Measurements from ENCODE around the gene SMS.

GRCh38 chrX:22037225-22037624 is 96.7 kb downstream of the SMS start:
- TF ChIP-seq, protein P1, sequence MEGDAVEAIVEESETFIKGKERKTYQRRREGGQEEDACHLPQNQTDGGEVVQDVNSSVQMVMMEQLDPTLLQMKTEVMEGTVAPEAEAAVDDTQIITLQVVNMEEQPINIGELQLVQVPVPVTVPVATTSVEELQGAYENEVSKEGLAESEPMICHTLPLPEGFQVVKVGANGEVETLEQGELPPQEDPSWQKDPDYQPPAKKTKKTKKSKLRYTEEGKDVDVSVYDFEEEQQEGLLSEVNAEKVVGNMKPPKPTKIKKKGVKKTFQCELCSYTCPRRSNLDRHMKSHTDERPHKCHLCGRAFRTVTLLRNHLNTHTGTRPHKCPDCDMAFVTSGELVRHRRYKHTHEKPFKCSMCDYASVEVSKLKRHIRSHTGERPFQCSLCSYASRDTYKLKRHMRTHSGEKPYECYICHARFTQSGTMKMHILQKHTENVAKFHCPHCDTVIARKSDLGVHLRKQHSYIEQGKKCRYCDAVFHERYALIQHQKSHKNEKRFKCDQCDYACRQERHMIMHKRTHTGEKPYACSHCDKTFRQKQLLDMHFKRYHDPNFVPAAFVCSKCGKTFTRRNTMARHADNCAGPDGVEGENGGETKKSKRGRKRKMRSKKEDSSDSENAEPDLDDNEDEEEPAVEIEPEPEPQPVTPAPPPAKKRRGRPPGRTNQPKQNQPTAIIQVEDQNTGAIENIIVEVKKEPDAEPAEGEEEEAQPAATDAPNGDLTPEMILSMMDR (IDR thresholded peaks at IDR 0.05) = no peak
- TF ChIP-seq, protein P2, sequence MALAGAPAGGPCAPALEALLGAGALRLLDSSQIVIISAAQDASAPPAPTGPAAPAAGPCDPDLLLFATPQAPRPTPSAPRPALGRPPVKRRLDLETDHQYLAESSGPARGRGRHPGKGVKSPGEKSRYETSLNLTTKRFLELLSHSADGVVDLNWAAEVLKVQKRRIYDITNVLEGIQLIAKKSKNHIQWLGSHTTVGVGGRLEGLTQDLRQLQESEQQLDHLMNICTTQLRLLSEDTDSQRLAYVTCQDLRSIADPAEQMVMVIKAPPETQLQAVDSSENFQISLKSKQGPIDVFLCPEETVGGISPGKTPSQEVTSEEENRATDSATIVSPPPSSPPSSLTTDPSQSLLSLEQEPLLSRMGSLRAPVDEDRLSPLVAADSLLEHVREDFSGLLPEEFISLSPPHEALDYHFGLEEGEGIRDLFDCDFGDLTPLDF (CRISPR knock-in tag; IDR thresholded peaks at IDR 0.05) = no peak
- TF ChIP-seq CREB1 (CRISPR knock-in tag; IDR thresholded peaks at IDR 0.05) = no peak
- no peak for TF ChIP-seq ATF1 (CRISPR knock-in tag; IDR thresholded peaks at IDR 0.05)
- no peak for TF ChIP-seq MXD4 (CRISPR knock-in tag; IDR thresholded peaks at IDR 0.05; ENCODE audit: borderline replicate concordance)
- TF ChIP-seq, protein P3, sequence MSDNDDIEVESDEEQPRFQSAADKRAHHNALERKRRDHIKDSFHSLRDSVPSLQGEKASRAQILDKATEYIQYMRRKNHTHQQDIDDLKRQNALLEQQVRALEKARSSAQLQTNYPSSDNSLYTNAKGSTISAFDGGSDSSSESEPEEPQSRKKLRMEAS (CRISPR knock-in tag; IDR thresholded peaks at IDR 0.05) = no peak
- TF ChIP-seq ZNF121 (CRISPR knock-in tag; IDR thresholded peaks at IDR 0.05) = no peak
- TF ChIP-seq, protein P4, sequence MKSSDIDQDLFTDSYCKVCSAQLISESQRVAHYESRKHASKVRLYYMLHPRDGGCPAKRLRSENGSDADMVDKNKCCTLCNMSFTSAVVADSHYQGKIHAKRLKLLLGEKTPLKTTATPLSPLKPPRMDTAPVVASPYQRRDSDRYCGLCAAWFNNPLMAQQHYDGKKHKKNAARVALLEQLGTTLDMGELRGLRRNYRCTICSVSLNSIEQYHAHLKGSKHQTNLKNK (CRISPR knock-in tag; IDR thresholded peaks at IDR 0.05) = no peak
- TF ChIP-seq, protein P5, sequence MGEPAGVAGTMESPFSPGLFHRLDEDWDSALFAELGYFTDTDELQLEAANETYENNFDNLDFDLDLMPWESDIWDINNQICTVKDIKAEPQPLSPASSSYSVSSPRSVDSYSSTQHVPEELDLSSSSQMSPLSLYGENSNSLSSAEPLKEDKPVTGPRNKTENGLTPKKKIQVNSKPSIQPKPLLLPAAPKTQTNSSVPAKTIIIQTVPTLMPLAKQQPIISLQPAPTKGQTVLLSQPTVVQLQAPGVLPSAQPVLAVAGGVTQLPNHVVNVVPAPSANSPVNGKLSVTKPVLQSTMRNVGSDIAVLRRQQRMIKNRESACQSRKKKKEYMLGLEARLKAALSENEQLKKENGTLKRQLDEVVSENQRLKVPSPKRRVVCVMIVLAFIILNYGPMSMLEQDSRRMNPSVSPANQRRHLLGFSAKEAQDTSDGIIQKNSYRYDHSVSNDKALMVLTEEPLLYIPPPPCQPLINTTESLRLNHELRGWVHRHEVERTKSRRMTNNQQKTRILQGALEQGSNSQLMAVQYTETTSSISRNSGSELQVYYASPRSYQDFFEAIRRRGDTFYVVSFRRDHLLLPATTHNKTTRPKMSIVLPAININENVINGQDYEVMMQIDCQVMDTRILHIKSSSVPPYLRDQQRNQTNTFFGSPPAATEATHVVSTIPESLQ (CRISPR knock-in tag; IDR thresholded peaks at IDR 0.05) = no peak

All from WTC11 (cell line).